Raji (cell line): ENCODE results near the gene RPH3AL.

Experiments used
- POLR2A ChIP-seq: IDR thresholded peaks from 2 replicates; pipeline ENCODE4 v1.6.1; 2011; ENCODE audit warnings: low read depth, low read length, control low read depth; ENCODE audit not compliant: insufficient read depth

Gene RPH3AL

GRCh38 chr17:322006-322780 lies 30.4 kb downstream of the RPH3AL start:
- no peak for TF ChIP-seq POLR2A

GRCh38 chr17:321386-321941 lies 31.1 kb downstream of the RPH3AL start:
- TF ChIP-seq POLR2A: no peak

- TF ChIP-seq POLR2A: no peak
These were observed 31.7 kb downstream of the RPH3AL start for GRCh38 chr17:320809-321385.

- no peak for TF ChIP-seq POLR2A
These were observed 32.5 kb downstream of the RPH3AL start for GRCh38 chr17:320139-320538.

GRCh38 chr17:319266-319665 lies 33.3 kb downstream of the RPH3AL start:
- no peak for TF ChIP-seq POLR2A

GRCh38 chr17:313911-314613 lies 38.5 kb downstream of the RPH3AL start:
- no peak for TF ChIP-seq POLR2A

- no peak for TF ChIP-seq POLR2A
These were observed 39.4 kb downstream of the RPH3AL start for GRCh38 chr17:313231-313630.

GRCh38 chr17:312476-313148 lies 40.0 kb downstream of the RPH3AL start:
- TF ChIP-seq POLR2A: no peak

GRCh38 chr17:311119-311782 lies 41.4 kb downstream of the RPH3AL start:
- TF ChIP-seq POLR2A: no peak

- no peak for TF ChIP-seq POLR2A
These were observed 42.2 kb downstream of the RPH3AL start for GRCh38 chr17:310111-311010.

GRCh38 chr17:309361-309888 lies 43.2 kb downstream of the RPH3AL start:
- no peak for TF ChIP-seq POLR2A

GRCh38 chr17:307741-308507 lies 44.7 kb downstream of the RPH3AL start:
- TF ChIP-seq POLR2A: no peak

GRCh38 chr17:307295-307691 lies 45.3 kb downstream of the RPH3AL start:
- TF ChIP-seq POLR2A: no peak
